Measurements from ENCODE around the gene PDX1.

GRCh38 chr13:27964741-27965323 lies 45.0 kb downstream of the PDX1 start:
- no peak for TF ChIP-seq TAF1 (IDR thresholded peaks at IDR 0.05; ENCODE audit: borderline replicate concordance, low read depth, low read length)
- no peak for TF ChIP-seq CTCF (IDR thresholded peaks at IDR 0.05)
- no peak for TF ChIP-seq RAD21 (IDR thresholded peaks at IDR 0.05; ENCODE audit: low read length)
- TF ChIP-seq POLR2AphosphoS5 (IDR thresholded peaks at IDR 0.05; ENCODE audit: low read depth, low read length), result no peak
- TF ChIP-seq REST (IDR thresholded peaks at IDR 0.05; ENCODE audit: low read depth, low read length), result no peak
- TF ChIP-seq MXI1 (IDR thresholded peaks at IDR 0.05; ENCODE audit: low read depth, low read length), result no peak
- no peak for TF ChIP-seq FOXM1 (IDR thresholded peaks at IDR 0.05; ENCODE audit: low read depth)
